GM13976 (cell line): ENCODE measurements around the gene SDF4.
"Not testable (repeated sequence)": the region's sequence is repeated elsewhere in the genome, so short reads cannot be mapped to it uniquely, and the experiment has no call there.

Experiments
- DNase-seq: peaks from one replicate; pipeline ENCODE4 v3.0.0; 2012; ENCODE audit warnings: low spot score
- CTCF ChIP-seq: IDR thresholded peaks from 2 replicates; pipeline ENCODE4 v1.5.1; 2012; ENCODE audit warnings: borderline replicate concordance, mild to moderate bottlenecking; ENCODE audit not compliant: insufficient read depth; ENCODE audit errors: extremely low read depth, missing control alignments, control extremely low read depth
- in situ Hi-C: fragments of 300-500 bp; cut with MboI; formaldehyde crosslinking; loops from one replicate; pipeline ENCODE4 v1.12.0; 2022; ENCODE audit warnings: low sequenced_read_pairs, mixed read lengths, inconsistent platforms; ENCODE audit not compliant: unreplicated experiment

Gene SDF4

DNA sequence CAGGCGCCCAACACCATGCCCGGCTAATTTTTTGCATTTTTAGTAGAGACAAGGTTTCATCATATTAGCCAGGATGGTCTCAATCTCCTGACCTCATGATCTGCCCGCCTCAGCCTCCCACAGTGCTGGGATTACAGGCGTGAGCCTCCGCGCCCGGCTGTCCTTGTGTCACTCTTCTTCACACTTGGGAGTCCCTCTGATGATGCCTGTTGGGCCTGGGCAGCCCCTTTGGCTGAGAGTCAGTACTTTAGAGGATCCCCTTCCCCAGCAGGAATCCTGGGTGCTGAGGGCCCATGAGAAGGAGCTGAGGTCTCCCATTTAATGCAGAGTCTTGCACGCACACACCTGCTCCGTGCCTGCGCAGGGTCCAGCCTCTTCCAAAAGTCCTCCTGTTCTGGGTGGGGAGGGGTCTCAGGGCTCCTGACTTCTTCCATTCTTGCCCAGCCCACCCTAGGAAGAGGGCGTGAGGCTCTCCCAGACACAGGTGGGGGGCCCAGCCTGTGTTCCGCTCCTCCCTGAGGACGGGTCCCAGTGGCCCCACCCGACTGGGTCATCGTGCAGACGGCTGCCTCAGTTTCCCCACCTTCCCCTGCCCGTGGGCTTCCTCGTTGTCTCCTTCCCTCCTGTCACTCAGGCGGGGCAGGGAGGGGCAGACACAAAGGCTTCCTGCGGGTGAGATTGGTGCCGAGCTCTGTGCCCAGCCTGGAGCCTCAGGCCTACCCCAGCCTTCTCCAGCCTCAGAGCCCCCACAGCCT is 54.2 kb downstream of the SDF4 start:
- no peak for TF ChIP-seq CTCF
- in situ Hi-C loops = no loop called here
- DNase-seq = no peak

- in situ Hi-C loops = no loop called here
- no peak for DNase-seq
- TF ChIP-seq CTCF = no peak
Measured at GRCh38 chr1:1176931-1177330, 54.9 kb downstream of the SDF4 start.

- in situ Hi-C loops, DNase-seq: not testable (repeated sequence)
Measured at GRCh38 chr1:1176063-1176761, 55.6 kb downstream of the SDF4 start.

- DNase-seq = no peak
- TF ChIP-seq CTCF = no peak
- in situ Hi-C loops = no loop called here
Measured at GRCh38 chr1:1175221-1176062, 56.4 kb downstream of the SDF4 start.

GRCh38 chr1:1173793-1174415 is 57.9 kb downstream of the SDF4 start, which contains the start of gene TTLL10:
Gene TTLL10 (plus strand): TSS chr1:1173880. CDS start chr1:1179216, 5,336 bp downstream.
- no peak for DNase-seq
- no peak for TF ChIP-seq CTCF
- in situ Hi-C loops = no loop called here

- DNase-seq = no peak
- no peak for TF ChIP-seq CTCF
- in situ Hi-C loops = no loop called here
Measured at GRCh38 chr1:1173061-1173792, 58.6 kb downstream of the SDF4 start.
